Measurements from ENCODE around the gene MZB1. TPM values are rescaled to one million over a fixed set of nuclear protein-coding genes. Genes with fewer than 3 reads are reported as not detected.

Gene MZB1
- total and polyA plus RNA-seq, 2 of the 8 experiments (the other 6 are each of a cell fraction or from before 2014, with no cell fraction given) = 0.39 to 0.47 TPM

DNA sequence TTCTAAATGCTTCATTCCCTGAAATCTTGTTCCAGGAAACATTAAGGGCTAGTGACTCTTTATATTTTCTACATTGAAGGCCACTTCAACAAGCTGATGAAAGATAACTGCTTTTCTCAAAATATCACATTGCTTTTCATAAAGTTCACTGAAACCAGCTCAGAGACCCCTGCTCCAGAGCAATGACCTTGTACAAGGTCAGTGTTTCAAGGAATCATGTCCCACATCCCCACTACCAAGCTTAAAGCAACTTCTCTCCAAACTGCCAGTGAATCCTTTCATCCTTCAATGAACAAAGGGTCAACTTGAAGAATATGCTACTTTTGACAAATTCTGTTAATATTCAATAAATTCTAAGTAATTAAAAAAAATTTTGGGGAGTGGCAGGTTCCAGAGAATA lies 26.2 kb upstream of the MZB1 start:
- H2AFZ ChIP-seq (ENCODE audit: low read length) = no peak overlapping the region
- CTCF ChIA-PET (ENCODE audit: partially characterized antibody) = interaction anchor here (1.5 kb wide), 1 partner anchor 98 kb away, joined by 6 read pairs; no protein-coding TSS in a partner anchor
- TF ChIP-seq PHF8 (conservative IDR thresholded peaks at IDR 0.05; ENCODE audit: low read depth, low read length) = no peak
- TF ChIP-seq EZH2 (IDR thresholded peaks at IDR 0.05; ENCODE audit: low read depth, low read length, severe bottlenecking) = no peak
- TF ChIP-seq, protein P1, sequence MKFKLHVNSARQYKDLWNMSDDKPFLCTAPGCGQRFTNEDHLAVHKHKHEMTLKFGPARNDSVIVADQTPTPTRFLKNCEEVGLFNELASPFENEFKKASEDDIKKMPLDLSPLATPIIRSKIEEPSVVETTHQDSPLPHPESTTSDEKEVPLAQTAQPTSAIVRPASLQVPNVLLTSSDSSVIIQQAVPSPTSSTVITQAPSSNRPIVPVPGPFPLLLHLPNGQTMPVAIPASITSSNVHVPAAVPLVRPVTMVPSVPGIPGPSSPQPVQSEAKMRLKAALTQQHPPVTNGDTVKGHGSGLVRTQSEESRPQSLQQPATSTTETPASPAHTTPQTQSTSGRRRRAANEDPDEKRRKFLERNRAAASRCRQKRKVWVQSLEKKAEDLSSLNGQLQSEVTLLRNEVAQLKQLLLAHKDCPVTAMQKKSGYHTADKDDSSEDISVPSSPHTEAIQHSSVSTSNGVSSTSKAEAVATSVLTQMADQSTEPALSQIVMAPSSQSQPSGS (IDR thresholded peaks at IDR 0.05; ENCODE audit: low read length) = no peak
- TF ChIP-seq, protein P2, sequence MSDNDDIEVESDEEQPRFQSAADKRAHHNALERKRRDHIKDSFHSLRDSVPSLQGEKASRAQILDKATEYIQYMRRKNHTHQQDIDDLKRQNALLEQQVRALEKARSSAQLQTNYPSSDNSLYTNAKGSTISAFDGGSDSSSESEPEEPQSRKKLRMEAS (IDR thresholded peaks at IDR 0.05) = no peak
- no peak for TF ChIP-seq BACH1 (IDR thresholded peaks at IDR 0.05; ENCODE audit: low read length)
- TF ChIP-seq, protein P3, sequence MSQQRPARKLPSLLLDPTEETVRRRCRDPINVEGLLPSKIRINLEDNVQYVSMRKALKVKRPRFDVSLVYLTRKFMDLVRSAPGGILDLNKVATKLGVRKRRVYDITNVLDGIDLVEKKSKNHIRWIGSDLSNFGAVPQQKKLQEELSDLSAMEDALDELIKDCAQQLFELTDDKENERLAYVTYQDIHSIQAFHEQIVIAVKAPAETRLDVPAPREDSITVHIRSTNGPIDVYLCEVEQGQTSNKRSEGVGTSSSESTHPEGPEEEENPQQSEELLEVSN (IDR thresholded peaks at IDR 0.05) = no peak
- no peak for TF ChIP-seq BRCA1 (IDR thresholded peaks at IDR 0.05; ENCODE audit: low read depth, low read length)
- TF ChIP-seq CREB1 (IDR thresholded peaks at IDR 0.05) = no peak
- no peak for TF ChIP-seq CHD1 (IDR thresholded peaks at IDR 0.05; ENCODE audit: low read depth, low read length)
- no peak for TF ChIP-seq NANOG (IDR thresholded peaks at IDR 0.05; ENCODE audit: insufficient read depth, low read depth, low read length, poor library complexity, severe bottlenecking)
- no peak for TF ChIP-seq GABPA (IDR thresholded peaks at IDR 0.05; ENCODE audit: borderline replicate concordance, insufficient read depth, low read length)
- no peak for TF ChIP-seq SIRT6 (IDR thresholded peaks at IDR 0.05; ENCODE audit: low read length)
- TF ChIP-seq TAF1 (IDR thresholded peaks at IDR 0.05; ENCODE audit: low read depth, low read length) = no peak

More for the DNA sequence above, 26.2 kb upstream of the MZB1 start:
- DNase-seq (ENCODE audit: low read depth in 1 of 2, low spot score in 2 of 2) = no peak
- no peak overlapping the region for H2AK5ac ChIP-seq (ENCODE audit: low read depth, low read length)
- H3K23me2 ChIP-seq (ENCODE audit: low read depth, low read length) = no peaks in the 10 kb centered on the region
- H3K14ac ChIP-seq (ENCODE audit: insufficient read length) = no peak overlapping the region
- H3K27ac ChIP-seq (ENCODE audit: low read depth, low read length) = no peak overlapping the region
- H3K56ac ChIP-seq (replicated peaks; ENCODE audit: insufficient read length, low read depth, low read length) = no peak overlapping the region
- H3K23ac ChIP-seq (ENCODE audit: insufficient read length) = no peak overlapping the region
- no peak overlapping the region for H2BK12ac ChIP-seq (ENCODE audit: low read depth, low read length)
- H3K27me3 ChIP-seq (replicated peaks in 1 of 4; ENCODE audit: control insufficient read depth in 3 of 4, extremely low read depth in 1 of 4, insufficient read depth in 3 of 4, low read length in 3 of 4) = no peaks in the 10 kb centered on the region
- peaks cover 2 to 21% (median 6%) of the 10 kb centered on the region in 4 experiments; a peak in 5 of 8 replicates for H3K36me3 ChIP-seq (ENCODE audit: control insufficient read depth in 2 of 4, insufficient read depth in 4 of 4, low read length in 3 of 4)
- no peak overlapping the region for H3K18ac ChIP-seq (ENCODE audit: extremely low read depth, low read length)
- H4K8ac ChIP-seq (ENCODE audit: extremely low read depth, insufficient read depth, low read length) = no peak overlapping the region
- H3K9ac ChIP-seq (replicated peaks in 1 of 4; ENCODE audit: extremely low read depth in 1 of 4, low read depth in 3 of 4, low read length in 3 of 4) = no peak overlapping the region
- no peak overlapping the region for H2BK120ac ChIP-seq (replicated peaks; ENCODE audit: low read depth, low read length)
- no peak overlapping the region for H3K4me3 ChIP-seq (ENCODE audit: extremely low read depth in 1 of 4, insufficient read depth in 2 of 4, low read depth in 3 of 4, low read length in 4 of 4)
- POLR2A ChIA-PET (ENCODE audit: partially characterized antibody) = interaction anchor here (0.8 to 1.4 kb wide), 4 partner anchors 9 to 102 kb away, joined by 3 to 4 read pairs (median 4); no protein-coding TSS in a partner anchor
- no peak for FAIRE-seq
- H2BK20ac ChIP-seq (ENCODE audit: low read length) = no peak overlapping the region
- no peak overlapping the region for H3K4me2 ChIP-seq (ENCODE audit: insufficient read depth in 1 of 2, low read depth in 2 of 2, low read length in 2 of 2)
- H4K5ac ChIP-seq (ENCODE audit: insufficient read length, low read depth, low read length) = no peak overlapping the region
- no peak overlapping the region for H2BK15ac ChIP-seq (ENCODE audit: low read length)
- H3K79me1 ChIP-seq (ENCODE audit: low read depth, low read length) = no peaks in the 10 kb centered on the region
- no peak overlapping the region for H2BK5ac ChIP-seq (ENCODE audit: low read depth, low read length)
- H4K20me1 ChIP-seq (replicated peaks in 1 of 2; ENCODE audit: control insufficient read depth in 1 of 2, insufficient read depth in 2 of 2, low read length in 2 of 2) = no peaks in the 10 kb centered on the region
- no peak overlapping the region for H4K91ac ChIP-seq (replicated peaks; ENCODE audit: insufficient read length, low read length)
- H3K4ac ChIP-seq (replicated peaks; ENCODE audit: insufficient read length, low read depth, low read length) = no peak overlapping the region
- no peaks in the 10 kb centered on the region for H3K79me2 ChIP-seq (ENCODE audit: control insufficient read depth in 1 of 2, insufficient read depth in 2 of 2, low read length in 2 of 2)
- peaks cover 4 to 9% (median 6%) of the 10 kb centered on the region in 4 experiments; a peak in 4 of 7 replicates for H3K4me1 ChIP-seq (replicated peaks in 1 of 4; ENCODE audit: control insufficient read depth in 3 of 4, insufficient read depth in 4 of 4, low read length in 3 of 4)
- no peaks in the 10 kb centered on the region for H3K9me3 ChIP-seq (ENCODE audit: insufficient read depth in 2 of 2, low read depth in 1 of 2, low read length in 1 of 2)
